Activated T-helper 1 cell treated with Interleukin-2 at 50 U/mL for 16 hours (primary cell): ENCODE measurements around the gene IGFL1.
"Not testable (repeated sequence)": the region's sequence is repeated elsewhere in the genome, so short reads cannot be mapped to it uniquely, and the experiment has no call there.

Source experiments
- DNase-seq: peaks from one replicate; pipeline ENCODE4 v3.0.0-alpha.2; 2020; ENCODE audit warnings: low read depth

Gene IGFL1

GRCh38 chr19:46225558-46226004 lies 4.0 kb upstream of the IGFL1 start:
- DNase-seq: no peak

- no peak for DNase-seq
Measured at GRCh38 chr19:46226438-46226973, 3.0 kb upstream of the IGFL1 start.

GRCh38 chr19:46232029-46232428 lies 2.5 kb downstream of the IGFL1 start:
- no peak for DNase-seq

DNA sequence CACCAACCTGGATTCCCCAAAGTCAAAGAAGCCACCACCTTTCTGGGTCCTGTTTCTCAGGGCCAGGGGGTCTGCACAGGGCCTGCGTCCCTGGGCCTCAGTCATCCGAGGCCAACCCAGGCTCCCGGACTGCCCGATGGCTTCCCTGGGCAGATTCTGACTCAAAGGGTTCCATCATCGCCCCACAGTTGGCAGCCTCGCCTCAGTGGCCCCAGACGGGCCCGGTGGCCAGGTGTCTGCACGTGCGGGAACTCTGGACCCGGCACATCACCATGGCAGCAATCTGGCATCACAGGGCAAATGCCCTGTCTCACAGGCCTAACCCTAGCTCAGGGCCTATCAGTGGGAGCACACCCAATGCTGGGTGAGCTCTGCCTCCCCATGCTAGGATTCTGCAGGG lies 2.9 kb downstream of the IGFL1 start:
- DNase-seq: no peak

DNA sequence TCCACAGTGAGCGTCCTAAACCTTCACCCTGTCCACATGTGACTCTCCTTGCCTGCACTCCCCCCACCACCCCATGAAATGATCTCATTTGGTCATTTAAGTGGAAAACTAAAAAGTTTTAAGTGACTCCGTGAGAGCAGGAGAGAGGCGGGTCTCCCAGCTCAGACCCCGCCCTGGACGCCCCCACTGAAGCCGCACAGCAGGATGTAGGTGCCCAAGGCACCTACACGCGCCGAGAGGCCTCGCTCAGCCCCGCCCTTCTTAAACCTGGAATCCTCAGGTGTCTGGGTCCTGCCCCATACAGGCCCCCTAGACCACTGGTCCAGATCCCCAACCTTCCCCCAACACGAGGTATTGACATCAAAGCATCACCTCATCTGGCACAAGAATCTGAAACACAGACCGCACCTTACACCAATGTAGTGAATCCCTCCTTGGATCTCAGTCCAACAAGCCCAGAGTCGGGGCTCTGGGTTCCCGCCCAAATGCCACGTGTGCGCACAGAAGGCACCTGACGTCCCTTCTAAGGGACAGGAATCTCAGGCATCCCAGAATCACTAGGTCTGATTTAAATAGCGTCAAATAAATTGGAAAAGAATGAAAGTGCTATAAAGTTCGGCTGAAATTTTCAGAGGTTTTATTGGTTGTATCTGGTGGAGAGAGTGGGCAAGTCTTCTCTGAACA lies 3.5 kb downstream of the IGFL1 start:
- no peak for DNase-seq

- DNase-seq: not testable (repeated sequence)
Measured at GRCh38 chr19:46233871-46234270, 4.3 kb downstream of the IGFL1 start.

GRCh38 chr19:46238141-46238540 lies 8.6 kb downstream of the IGFL1 start:
- not testable (repeated sequence) for DNase-seq

- no peak for DNase-seq
Measured at GRCh38 chr19:46239193-46240024, 9.9 kb downstream of the IGFL1 start.

GRCh38 chr19:46240693-46241092 lies 11.2 kb downstream of the IGFL1 start:
- DNase-seq: no peak

- no peak for DNase-seq
Measured at GRCh38 chr19:46241626-46242025, 12.1 kb downstream of the IGFL1 start.

GRCh38 chr19:46243081-46243654 lies 13.6 kb downstream of the IGFL1 start:
- DNase-seq: not testable (repeated sequence)

DNA sequence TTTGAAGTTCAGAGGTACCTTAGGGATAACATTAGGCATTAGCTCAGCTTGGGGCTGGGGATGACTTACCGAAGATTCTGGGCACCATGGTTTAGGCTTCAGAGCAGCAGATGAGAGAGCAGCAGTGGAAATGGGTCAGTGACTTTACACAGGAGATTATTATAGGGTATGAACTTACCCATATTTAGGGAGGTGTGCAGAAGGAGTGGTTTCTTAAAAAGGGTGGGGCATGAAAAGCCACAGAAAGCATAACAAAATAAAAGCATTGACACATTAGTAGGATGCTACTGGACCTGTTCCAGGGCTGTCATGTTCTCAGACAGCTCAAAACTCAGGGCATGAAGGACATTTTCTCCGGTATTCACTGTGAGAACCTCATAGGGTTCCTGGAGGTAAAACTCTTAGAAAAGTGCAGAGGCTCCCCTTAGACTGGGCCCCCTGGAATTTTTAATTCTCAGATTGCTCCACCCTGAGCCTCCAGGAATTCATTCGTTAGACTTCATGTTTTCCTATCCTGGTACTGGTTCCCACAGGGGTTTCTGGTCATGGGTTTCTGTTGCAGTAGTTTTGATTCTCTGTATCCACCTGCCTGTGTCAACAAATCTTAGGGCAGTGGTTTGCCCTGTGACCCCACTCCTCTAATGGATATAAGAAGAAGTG lies 20.7 kb downstream of the IGFL1 start:
- no peak for DNase-seq

DNA sequence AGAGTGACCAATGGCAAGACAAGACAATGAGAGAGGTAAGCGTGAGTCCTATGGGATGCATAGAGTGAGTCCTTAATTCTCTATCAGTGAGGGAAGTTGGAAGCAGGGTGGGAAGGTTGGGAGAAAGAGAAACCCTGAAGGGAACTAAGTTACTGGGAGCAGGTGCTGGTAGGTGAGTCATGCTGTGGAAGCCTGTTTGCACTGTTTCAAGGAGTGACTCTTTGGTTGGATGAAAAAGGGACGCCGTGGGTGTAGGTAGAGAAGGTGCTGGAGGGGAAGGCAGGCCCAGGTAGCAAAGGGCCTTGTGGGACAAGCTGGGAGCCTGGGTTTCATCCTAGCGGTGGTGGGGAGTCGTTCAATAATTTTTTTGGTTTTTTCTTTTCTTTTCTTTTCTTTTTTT lies 21.9 kb downstream of the IGFL1 start:
- DNase-seq: no peak

DNA sequence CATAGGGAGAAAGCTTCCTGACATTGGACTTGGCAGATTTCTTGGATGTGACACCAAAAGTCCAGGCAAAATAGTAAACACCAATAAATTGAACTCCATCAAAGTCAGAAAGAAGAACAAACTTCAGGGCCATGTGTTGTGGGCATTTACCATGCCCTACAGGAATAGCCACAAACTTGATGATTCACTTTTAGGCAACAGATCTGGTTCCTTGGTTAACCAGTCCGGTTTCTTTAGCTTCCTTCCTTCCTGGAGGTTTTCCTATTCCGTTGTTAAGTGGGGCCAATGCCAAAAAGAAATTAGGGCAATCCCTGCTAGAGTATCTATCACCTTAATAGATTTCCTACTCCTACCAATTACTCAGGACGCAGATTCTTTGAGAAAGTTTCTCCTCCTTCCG lies 25.2 kb downstream of the IGFL1 start:
- DNase-seq: no peak

GRCh38 chr19:46256855-46257254 lies 27.3 kb downstream of the IGFL1 start:
- DNase-seq: no peak

GRCh38 chr19:46261501-46261900 lies 32.0 kb downstream of the IGFL1 start:
- not testable (repeated sequence) for DNase-seq

GRCh38 chr19:46262684-46263296 lies 33.2 kb downstream of the IGFL1 start:
- DNase-seq: peak; percentile 17

GRCh38 chr19:46264801-46265200 lies 35.3 kb downstream of the IGFL1 start:
- DNase-seq: not testable (repeated sequence)

DNA sequence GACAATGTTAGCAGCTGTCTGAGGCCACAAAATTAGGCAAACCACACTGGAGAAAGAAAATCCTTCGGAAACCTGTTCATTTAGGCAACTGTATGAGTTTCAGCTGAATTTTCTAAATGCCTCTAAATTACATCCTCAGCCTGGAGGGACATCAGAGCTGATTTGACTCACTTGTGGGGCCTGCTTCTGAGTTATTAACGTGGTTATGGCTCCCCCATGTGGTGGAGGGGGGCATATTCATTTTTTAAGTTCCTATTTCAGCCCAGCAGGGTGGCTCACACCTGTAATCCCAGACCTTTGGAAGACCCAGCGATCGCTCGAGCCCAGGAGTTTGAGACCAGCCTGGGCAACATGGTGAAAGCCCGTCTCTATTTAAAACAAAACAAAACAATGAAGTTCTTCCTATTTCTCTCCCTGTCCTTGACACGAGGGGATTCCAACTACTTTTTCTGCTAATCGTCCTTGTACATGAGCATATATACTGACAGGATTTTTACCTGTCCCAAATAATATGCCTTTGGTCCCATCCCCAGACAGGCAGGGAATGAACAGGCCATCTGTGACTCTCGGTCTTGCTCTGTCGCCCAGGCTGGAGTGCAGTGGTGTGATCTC lies 35.8 kb downstream of the IGFL1 start:
- DNase-seq: peak; percentile 38

- DNase-seq: no peak
Measured at GRCh38 chr19:46269101-46269500, 39.6 kb downstream of the IGFL1 start.

DNA sequence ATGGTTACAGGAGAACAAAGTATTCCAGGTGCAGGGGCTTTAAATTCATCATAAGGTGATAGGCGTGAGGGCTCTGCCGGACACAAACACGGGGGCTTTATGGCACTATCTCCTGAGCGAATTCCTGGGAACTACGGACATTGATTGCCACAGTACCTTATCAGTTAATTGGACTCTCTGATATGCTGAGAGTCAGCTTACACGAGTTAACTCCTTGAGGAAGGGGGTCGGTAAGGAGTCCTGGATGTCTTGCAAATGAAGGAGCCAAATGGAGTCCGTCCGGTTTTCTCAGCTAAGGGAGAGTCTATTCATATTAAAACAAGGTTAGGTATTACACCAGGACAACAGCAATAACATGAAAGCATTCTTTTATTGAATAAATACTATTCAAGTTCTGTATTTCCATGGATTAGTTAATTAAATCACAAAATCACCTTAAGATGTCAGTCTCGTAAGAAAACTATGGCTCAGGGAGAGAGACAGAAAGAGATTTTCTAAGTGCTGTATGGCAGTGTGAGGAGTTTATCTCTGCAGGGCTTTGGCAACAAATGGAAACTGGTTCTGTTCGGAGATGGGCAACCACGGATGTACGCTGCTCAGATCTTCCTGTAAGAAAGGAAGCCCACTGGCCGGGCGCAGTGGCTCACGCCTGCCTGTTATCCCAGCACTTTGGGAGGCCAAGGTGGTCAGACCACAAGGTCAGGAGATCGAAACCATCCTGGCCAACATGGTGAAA lies 41.1 kb downstream of the IGFL1 start:
- no peak for DNase-seq
